ENCODE measurements around the gene MED9.

Gene MED9

DNA sequence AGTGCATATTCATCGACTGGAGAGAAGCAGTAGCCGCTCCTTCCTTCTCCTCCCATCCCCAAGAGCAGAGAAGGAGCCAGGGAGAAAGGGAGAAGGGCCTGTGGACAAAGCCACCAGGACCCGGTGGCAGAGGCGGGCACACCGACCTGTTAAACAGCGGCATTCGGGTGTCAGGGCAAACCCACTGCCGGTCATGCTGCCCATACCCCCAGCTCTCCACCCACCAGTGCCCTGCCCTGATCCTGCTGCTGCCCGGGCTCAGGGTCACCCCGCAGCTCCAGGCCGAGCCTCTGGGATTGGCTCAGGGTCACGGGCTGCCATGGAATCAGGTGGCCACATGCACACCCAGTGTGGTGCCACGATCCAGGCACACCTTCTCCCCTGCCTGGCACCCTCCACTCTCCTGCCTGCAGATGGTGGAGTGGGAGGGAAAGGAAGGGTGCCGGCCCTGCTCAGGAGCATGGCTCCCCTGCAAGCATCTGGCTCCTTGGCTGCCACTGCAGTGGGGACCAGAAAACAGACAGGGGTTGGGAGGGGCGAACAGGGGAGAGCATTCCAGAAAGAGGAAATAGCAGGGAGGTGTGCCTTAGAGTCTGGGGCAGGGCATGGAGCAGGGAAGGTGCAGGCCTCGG is 37.7 kb downstream of the MED9 start:
- FAIRE-seq (no peak), DNase-seq (ENCODE audit: insufficient read length, low spot score) (no peak)
- TF ChIP-seq, protein P1, sequence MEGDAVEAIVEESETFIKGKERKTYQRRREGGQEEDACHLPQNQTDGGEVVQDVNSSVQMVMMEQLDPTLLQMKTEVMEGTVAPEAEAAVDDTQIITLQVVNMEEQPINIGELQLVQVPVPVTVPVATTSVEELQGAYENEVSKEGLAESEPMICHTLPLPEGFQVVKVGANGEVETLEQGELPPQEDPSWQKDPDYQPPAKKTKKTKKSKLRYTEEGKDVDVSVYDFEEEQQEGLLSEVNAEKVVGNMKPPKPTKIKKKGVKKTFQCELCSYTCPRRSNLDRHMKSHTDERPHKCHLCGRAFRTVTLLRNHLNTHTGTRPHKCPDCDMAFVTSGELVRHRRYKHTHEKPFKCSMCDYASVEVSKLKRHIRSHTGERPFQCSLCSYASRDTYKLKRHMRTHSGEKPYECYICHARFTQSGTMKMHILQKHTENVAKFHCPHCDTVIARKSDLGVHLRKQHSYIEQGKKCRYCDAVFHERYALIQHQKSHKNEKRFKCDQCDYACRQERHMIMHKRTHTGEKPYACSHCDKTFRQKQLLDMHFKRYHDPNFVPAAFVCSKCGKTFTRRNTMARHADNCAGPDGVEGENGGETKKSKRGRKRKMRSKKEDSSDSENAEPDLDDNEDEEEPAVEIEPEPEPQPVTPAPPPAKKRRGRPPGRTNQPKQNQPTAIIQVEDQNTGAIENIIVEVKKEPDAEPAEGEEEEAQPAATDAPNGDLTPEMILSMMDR (IDR thresholded peaks at IDR 0.05; ENCODE audit: insufficient read depth, missing control alignments): no peak

- no peak for DNase-seq (ENCODE audit: insufficient read length, low spot score)
- FAIRE-seq: no peak
- TF ChIP-seq, protein P1 (IDR thresholded peaks at IDR 0.05; ENCODE audit: insufficient read depth, missing control alignments): no peak
These were observed 38.5 kb downstream of the MED9 start for GRCh38 chr17:17514993-17515933.

- FAIRE-seq (no peak), DNase-seq (ENCODE audit: insufficient read length, low spot score) (no peak)
- TF ChIP-seq, protein P1 (IDR thresholded peaks at IDR 0.05; ENCODE audit: insufficient read depth, missing control alignments): no peak
These were observed 39.4 kb downstream of the MED9 start for GRCh38 chr17:17515934-17516930.

GRCh38 chr17:17516941-17517720 is 40.3 kb downstream of the MED9 start:
- FAIRE-seq (no peak), DNase-seq (ENCODE audit: insufficient read length, low spot score) (no peak)
- TF ChIP-seq, protein P1 (IDR thresholded peaks at IDR 0.05; ENCODE audit: insufficient read depth, missing control alignments): no peak

DNA sequence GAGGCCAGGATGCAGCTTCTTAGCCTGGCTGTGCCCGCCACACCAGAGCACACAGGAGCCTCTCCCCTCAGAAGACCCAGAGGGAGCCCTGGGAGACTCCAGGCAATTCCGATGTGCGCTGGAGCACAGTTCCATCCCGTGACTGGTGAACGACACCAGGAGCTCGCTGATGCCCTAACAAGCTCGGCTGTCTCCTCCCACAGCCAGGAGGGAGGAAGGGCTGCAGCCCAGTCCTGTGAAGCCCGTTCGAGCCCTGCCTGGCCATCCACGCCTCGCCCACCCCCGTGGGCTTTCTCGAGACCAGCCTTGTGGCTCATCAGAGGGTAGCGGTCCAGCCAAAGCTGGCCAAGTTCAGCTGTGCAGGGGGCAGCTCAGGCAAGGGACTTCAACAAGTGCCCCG is 41.2 kb downstream of the MED9 start:
- TF ChIP-seq, protein P1 (IDR thresholded peaks at IDR 0.05; ENCODE audit: insufficient read depth, missing control alignments): no peak
- no peak for FAIRE-seq
- DNase-seq (ENCODE audit: insufficient read length, low spot score): no peak

DNA sequence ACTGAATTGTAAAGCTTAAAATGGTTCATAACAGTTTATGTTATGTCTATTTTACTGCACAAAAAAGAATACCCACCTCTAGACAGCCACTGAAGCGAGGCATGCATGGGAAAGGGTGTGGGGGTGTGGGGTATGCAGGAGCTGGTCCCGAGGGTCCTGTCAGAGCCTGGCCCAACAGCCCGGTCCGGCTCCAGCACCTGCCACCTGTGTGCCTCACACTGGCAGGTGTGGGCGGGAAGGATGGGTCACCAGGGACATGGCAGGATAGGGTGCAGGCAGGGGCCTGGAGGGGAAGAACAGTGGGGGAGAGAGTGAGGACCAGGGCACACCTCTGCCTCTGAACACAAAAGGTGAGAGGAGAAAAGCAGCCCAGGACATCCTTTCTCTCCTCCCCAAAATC is 42.2 kb downstream of the MED9 start:
- TF ChIP-seq, protein P1 (IDR thresholded peaks at IDR 0.05; ENCODE audit: insufficient read depth, missing control alignments): no peak
- FAIRE-seq: no peak
- DNase-seq (ENCODE audit: insufficient read length, low spot score): no peak

All from D721Med (cell line).